ENCODE results near the gene TIMM17A. TPM values are rescaled to one million over a fixed set of nuclear protein-coding genes. Genes with fewer than 3 reads are reported as not detected.

The TIMM17A gene
- total and polyA plus RNA-seq, 2 donors (not counting 1 experiment from before 2014, with no cell fraction given), result 47.7 to 103 TPM

- DNase-seq (ENCODE audit: low read depth in 2 of 2), result peak in 1 of 2 donors; percentile 52
- Histone ChIP-seq H3K27ac (ENCODE audit: insufficient read depth, low read length) (no peak overlapping the region), H3K4me2 (ENCODE audit: extremely low read depth, insufficient read depth, low read length) (no peak overlapping the region), H4K20me1 (ENCODE audit: control insufficient read depth, extremely low read depth, insufficient read depth, low read length) (no peaks in the 10 kb centered on the region), H3K36me3 (ENCODE audit: control insufficient read depth, insufficient read depth, low read length) (peaks cover 6% of the 10 kb centered on the region), H3K9ac (ENCODE audit: insufficient read depth, low read length) (no peak overlapping the region), H3K27me3 (ENCODE audit: control insufficient read depth, insufficient read depth, low read length) (no peaks in the 10 kb centered on the region), H3K9me3 (ENCODE audit: control insufficient read depth, insufficient read depth, low read depth, low read length) (no peaks in the 10 kb centered on the region), H3K4me1 (ENCODE audit: control insufficient read depth, extremely low read depth, insufficient read depth, low read length) (peaks cover 5% of the 10 kb centered on the region), H3K79me2 (ENCODE audit: control insufficient read depth, insufficient read depth, low read length) (no peaks in the 10 kb centered on the region), H3K4me3 (replicated peaks in 1 of 4; ENCODE audit: control extremely low read depth in 1 of 4, insufficient read depth in 1 of 4, low read depth in 3 of 4, low read length in 4 of 4) (no peak overlapping the region), H2AFZ (ENCODE audit: low read length) (no peak overlapping the region)
- TF ChIP-seq, protein P1, sequence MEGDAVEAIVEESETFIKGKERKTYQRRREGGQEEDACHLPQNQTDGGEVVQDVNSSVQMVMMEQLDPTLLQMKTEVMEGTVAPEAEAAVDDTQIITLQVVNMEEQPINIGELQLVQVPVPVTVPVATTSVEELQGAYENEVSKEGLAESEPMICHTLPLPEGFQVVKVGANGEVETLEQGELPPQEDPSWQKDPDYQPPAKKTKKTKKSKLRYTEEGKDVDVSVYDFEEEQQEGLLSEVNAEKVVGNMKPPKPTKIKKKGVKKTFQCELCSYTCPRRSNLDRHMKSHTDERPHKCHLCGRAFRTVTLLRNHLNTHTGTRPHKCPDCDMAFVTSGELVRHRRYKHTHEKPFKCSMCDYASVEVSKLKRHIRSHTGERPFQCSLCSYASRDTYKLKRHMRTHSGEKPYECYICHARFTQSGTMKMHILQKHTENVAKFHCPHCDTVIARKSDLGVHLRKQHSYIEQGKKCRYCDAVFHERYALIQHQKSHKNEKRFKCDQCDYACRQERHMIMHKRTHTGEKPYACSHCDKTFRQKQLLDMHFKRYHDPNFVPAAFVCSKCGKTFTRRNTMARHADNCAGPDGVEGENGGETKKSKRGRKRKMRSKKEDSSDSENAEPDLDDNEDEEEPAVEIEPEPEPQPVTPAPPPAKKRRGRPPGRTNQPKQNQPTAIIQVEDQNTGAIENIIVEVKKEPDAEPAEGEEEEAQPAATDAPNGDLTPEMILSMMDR (conservative IDR thresholded peaks at IDR 0.05 in 1 of 2, IDR thresholded peaks at IDR 0.05 in 1 of 2; ENCODE audit: low read depth in 1 of 2, low read length in 2 of 2), result no peak
- TF ChIP-seq EZH2 (IDR thresholded peaks at IDR 0.05; ENCODE audit: low read length, missing control alignments), result no peak
These were observed 15.2 kb downstream of the TIMM17A start for GRCh38 chr1:201970334-201971159.

DNA sequence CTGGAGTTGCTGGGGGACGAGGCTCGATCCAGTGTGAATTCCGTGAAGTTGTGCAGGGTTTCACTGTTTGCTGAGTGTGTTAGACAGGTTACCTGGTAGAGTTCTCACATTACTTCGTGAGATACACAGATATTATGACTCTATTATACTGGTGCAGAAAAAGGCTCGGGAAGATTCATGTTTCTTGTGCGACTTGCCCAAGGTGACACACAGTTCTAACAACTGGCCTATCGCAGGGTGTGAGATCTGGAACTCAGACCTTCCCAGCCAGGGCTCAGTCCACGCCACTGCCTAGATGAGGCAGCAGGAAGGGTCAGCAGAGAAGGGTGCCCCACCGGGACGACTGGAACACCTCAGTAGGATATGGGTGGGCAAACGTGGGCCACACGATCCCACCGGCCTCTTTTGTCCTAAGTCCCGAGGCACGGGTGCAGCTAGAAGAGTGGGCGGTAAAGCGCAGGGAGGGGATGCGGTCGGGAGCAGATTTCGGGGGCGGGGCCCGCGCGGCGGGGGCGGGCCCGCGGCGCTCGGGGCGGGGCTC, 26.8 kb downstream of the TIMM17A start:
- Histone ChIP-seq H3K27ac (ENCODE audit: insufficient read depth, low read length) (no peak overlapping the region), H3K9ac (ENCODE audit: insufficient read depth, low read length) (peak overlapping the region; percentile 31)
- peak in 1 of 2 donors; percentile 17 for DNase-seq (ENCODE audit: low read depth in 2 of 2)

More for the DNA sequence above, 26.8 kb downstream of the TIMM17A start:
- TF ChIP-seq EZH2 (IDR thresholded peaks at IDR 0.05; ENCODE audit: low read length, missing control alignments), result no peak
- TF ChIP-seq, protein P1 (conservative IDR thresholded peaks at IDR 0.05 in 1 of 2, IDR thresholded peaks at IDR 0.05 in 1 of 2; ENCODE audit: low read depth in 1 of 2, low read length in 2 of 2), result no peak
- Histone ChIP-seq H2AFZ (ENCODE audit: low read length) (peak overlapping the region; percentile 84), H4K20me1 (ENCODE audit: control insufficient read depth, extremely low read depth, insufficient read depth, low read length) (no peaks in the 10 kb centered on the region), H3K4me1 (ENCODE audit: control insufficient read depth, extremely low read depth, insufficient read depth, low read length) (no peaks in the 10 kb centered on the region), H3K27me3 (ENCODE audit: control insufficient read depth, insufficient read depth, low read length) (no peaks in the 10 kb centered on the region), H3K36me3 (ENCODE audit: control insufficient read depth, insufficient read depth, low read length) (no peaks in the 10 kb centered on the region), H3K4me2 (ENCODE audit: extremely low read depth, insufficient read depth, low read length) (peak overlapping the region; percentile 91), H3K9me3 (ENCODE audit: control insufficient read depth, insufficient read depth, low read depth, low read length) (no peaks in the 10 kb centered on the region), H3K4me3 (replicated peaks in 1 of 4; ENCODE audit: control extremely low read depth in 1 of 4, insufficient read depth in 1 of 4, low read depth in 3 of 4, low read length in 4 of 4) (peak overlapping the region; percentile 30 to 92 (median 52)), H3K79me2 (ENCODE audit: control insufficient read depth, insufficient read depth, low read length) (peaks cover 31% of the 10 kb centered on the region)

Data from fibroblast of lung (primary cell).